NT2/D1 (cell line): ENCODE measurements around the gene RAB7B.

Experiments used
- SUZ12 ChIP-seq: IDR thresholded peaks from 2 replicates; pipeline ENCODE4 v1.6.1; 2011; ENCODE audit not compliant: insufficient read length, insufficient read depth; ENCODE audit errors: extremely low read depth
- YY1 ChIP-seq: IDR thresholded peaks from 2 replicates; pipeline ENCODE4 v1.6.1; 2011; ENCODE audit not compliant: insufficient read length, insufficient read depth
- ZNF274 ChIP-seq: IDR thresholded peaks from 2 replicates; pipeline ENCODE4 v1.6.1; 2011; ENCODE audit warnings: mild to moderate bottlenecking, low read depth, low read length

DNA sequence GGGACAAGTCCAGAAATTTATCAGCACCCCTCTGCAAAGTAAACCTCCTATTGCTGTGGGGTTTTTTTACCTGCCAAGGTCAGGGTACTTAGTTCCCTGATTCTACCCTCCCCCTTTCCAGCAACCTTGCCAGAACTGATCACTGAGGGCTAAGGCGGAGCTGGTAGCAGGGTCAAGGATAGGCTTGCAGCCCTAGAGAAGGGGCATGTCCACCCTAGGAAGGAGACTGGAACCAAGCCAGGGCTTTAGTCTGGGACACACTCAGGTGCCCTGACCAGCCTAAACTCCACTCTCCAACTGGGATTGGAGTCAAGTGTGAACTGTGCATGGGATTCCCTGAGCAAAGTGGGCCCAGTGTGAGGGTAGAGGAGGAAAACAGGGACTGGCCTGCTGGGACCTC is 53.4 kb downstream of the RAB7B start:
- TF ChIP-seq YY1 = no peak
- no peak for TF ChIP-seq ZNF274
- no peak for TF ChIP-seq SUZ12
